Stimulated activated naive CD8-positive, alpha-beta T cell treated with anti-CD3 and anti-CD28 coated beads, Interleukin-15, amount 100 ng/mL, for 72 hours (primary cell): ENCODE results near the gene ROR1.
A peak's percentile ranks its signal among the peaks of the same experiment; 100 is the strongest.

Source experiments
- ATAC-seq: fragments of 150-1000 bp; cut with Tn5 transposase; 2 replicates; pipeline ENCODE4 v1.10.0; 2021; ENCODE audit warnings: mild to moderate bottlenecking, moderate library complexity
- DNase-seq, 2 donors: peaks; one replicate each; pipeline ENCODE4 v3.0.0; 2021 to 2022
- H3K27ac Mint-ChIP-seq, 2 donors: one replicate each; pipeline ENCODE4 v1.8.0; 2022; ENCODE audit warnings: mild to moderate bottlenecking in 2 of 2, mixed read lengths in 2 of 2, moderate library complexity in 2 of 2
- H3K27me3 Mint-ChIP-seq: one replicate; pipeline ENCODE4 v1.8.0; 2022; ENCODE audit warnings: mixed read lengths
- H3K4me1 Mint-ChIP-seq: one replicate; pipeline ENCODE4 v1.8.0; 2022; ENCODE audit warnings: mild to moderate bottlenecking, mixed read lengths
- H3K4me3 Mint-ChIP-seq, 2 donors: one replicate each; pipeline ENCODE4 v1.8.0; 2022; ENCODE audit warnings: mild to moderate bottlenecking in 2 of 2, mixed read lengths in 2 of 2, moderate library complexity in 1 of 2
- H3K9me3 Mint-ChIP-seq, 2 donors: one replicate each; pipeline ENCODE4 v1.8.0; 2022; ENCODE audit warnings: mixed read lengths in 2 of 2

The ROR1 gene

DNA sequence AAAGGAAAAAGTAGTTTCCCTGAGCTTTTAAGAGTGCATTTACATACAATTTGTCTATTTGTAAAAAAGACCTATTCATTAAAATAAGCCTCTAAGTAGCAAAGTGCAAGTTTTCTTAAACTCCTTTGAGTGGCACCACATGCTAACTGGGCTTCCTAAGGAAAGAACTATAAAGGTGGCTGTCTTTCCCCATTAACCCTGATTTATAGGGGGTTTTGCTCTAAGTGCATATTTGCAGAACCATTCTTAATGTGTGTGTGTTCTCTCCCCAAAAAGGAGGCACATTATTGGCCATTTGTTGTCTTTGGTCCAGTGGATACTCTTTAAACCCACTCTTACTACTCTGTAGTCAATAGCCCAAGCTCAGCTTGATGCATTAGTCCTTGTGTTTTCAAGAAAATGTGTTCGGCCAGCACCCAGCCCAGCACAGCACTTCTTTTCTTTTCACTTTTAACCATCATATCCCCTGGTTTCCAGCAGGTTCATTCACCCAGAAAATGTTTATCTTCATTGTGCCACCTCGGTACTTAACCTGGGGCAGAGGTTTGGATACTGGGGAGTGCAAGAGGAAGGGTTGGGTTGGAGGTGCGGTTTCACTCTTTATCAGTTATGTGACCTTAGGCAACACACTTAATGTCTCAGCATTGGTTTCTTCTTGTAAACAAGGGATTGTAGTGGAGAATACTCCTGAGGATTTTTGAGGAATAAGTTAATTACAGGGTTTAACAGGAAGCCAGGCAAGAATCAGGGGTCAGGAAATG lies 267.7 kb downstream of the ROR1 start:
- no peak overlapping the region for H3K4me3 Mint-ChIP-seq
- peaks cover 7% of the 10 kb centered on the region for H3K27me3 Mint-ChIP-seq
- H3K4me1 Mint-ChIP-seq = no peaks in the 10 kb centered on the region
- DNase-seq = no peak
- peak overlapping the region in 1 of 2 donors; percentile 37 for H3K27ac Mint-ChIP-seq
- ATAC-seq = no peak
- no peaks in the 10 kb centered on the region for H3K9me3 Mint-ChIP-seq

DNA sequence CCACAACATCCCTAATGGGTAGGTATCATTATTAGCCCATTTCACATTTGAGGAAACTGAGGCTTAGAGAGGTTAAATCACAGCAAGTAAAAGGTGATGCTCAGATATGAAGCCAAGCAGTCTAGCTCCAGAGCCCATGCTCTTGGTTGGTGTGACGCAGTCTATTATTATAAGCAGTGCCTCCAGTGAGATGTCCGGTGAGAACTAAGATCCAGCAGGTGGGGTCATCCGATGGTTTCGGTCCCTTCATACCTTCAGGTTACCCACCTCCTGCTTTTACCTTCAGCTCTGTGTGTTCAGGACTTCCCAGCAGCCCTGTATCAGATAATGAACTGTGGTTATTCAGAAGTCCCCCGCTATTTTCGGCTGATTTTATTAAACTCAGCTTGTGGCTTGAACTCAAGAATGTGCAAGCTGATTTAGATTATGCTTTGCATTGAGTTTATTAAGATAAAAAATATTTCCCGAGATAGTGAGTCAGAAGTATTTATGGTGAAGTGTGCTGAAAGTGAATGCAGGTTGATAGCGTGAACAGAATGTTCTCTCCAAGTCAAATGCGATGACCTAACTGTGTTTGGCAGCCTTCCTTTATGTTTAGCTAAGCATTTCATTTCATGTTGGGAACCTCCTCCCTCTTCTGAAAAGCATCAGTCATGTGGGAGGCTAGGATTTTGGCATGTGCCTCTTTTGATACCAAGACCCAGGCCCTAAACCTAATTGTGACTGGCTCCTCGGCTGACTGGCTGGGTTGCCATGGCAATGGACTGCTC lies 268.7 kb downstream of the ROR1 start:
- Mint-ChIP-seq H3K27me3 (peaks cover 7% of the 10 kb centered on the region), H3K4me3 (no peak overlapping the region), H3K9me3 (no peaks in the 10 kb centered on the region), H3K4me1 (no peaks in the 10 kb centered on the region), H3K27ac (peak overlapping the region in 1 of 2 donors; percentile 79)
- DNase-seq (no peak), ATAC-seq (no peak)

DNA sequence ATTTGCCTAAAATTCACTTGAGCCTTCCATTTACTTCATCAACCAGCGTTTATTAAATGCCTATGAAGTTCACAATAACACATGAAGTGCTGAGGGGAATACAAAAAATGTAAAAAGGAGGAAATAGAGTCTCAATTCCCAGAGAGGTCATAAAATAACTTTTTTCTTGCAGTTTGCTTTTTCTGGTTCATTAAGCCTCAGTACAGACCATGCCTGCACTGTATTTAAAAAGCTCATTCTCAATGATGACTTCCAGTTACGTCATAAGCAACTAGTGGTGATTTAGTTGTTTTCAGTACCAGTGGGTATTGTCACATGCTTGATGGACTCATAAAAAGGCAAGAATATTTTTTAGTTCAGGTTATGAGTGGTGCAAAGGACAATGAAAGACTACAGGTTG lies 269.5 kb downstream of the ROR1 start:
- Mint-ChIP-seq H3K27me3 (peaks cover 7% of the 10 kb centered on the region), H3K27ac (no peak overlapping the region), H3K9me3 (no peaks in the 10 kb centered on the region), H3K4me1 (no peaks in the 10 kb centered on the region), H3K4me3 (no peak overlapping the region)
- DNase-seq (no peak), ATAC-seq (no peak)

DNA sequence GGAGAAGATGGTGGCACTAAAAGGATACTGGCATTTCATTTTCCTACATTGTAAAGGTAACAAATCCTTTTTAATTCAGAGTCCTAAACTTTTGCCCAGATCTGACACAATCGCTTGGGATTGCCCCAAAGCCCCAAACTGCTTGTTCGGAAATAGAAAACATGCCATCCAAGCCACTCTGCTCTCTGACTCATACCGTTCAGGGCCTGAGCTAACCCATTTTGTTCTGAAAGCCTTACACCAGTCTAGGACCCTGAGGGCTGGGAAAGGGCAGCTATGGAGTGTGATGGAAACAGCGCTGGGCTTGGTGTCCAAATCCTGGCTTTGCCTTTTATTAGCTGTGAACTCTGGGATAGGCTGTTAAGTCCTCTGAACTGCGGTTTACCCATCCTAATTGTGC lies 270.2 kb downstream of the ROR1 start:
- no peaks in the 10 kb centered on the region for H3K9me3 Mint-ChIP-seq
- H3K27ac Mint-ChIP-seq = no peak overlapping the region
- no peaks in the 10 kb centered on the region for H3K4me1 Mint-ChIP-seq
- H3K27me3 Mint-ChIP-seq = peaks cover 7% of the 10 kb centered on the region
- no peak overlapping the region for H3K4me3 Mint-ChIP-seq
- no peak for DNase-seq
- ATAC-seq = no peak

DNA sequence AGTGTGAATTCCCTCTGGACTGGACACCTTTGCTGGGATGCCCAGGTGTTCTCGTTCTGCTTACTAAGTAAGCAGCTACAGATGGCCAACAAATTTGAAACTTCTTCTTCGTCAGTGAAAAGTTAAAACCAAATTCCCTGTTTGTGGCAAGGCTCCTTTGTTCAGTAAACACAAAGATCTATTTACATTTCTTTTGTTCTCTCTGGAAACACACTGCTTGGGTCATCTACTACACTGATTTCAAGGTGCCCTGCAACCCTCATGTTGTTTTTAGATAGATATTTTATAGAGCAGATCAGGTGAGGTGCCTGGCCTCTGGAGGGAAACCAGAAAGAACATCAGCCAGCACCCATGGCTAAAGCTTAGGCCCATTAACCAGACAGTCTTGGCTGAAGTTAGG lies 272.4 kb downstream of the ROR1 start:
- ATAC-seq (no peak), DNase-seq (no peak)
- no peaks in the 10 kb centered on the region for H3K4me1 Mint-ChIP-seq
- H3K27ac Mint-ChIP-seq = peak overlapping the region in 1 of 2 donors; percentile 42
- H3K27me3 Mint-ChIP-seq = peaks cover 7% of the 10 kb centered on the region
- no peaks in the 10 kb centered on the region for H3K9me3 Mint-ChIP-seq
- H3K4me3 Mint-ChIP-seq = no peak overlapping the region

DNA sequence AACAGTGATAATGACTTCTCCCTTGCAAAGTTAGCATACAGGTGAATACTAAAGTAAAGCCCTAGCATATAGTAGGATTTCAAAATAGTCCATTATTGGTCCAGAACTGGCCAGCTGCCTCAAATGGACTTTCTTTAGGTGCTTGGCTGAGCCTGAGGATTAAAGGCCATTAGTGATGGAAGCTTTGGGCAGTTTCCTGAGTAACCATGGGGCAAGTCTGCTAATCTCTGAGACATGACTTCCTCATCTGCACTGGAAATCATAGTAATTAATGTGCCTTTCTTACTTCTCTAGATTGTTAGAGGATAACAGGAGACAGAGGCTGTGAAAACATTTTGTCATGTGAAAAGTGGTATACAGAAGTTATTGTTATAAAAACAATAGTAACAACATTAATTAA lies 273.1 kb downstream of the ROR1 start:
- no peak for ATAC-seq
- Mint-ChIP-seq H3K4me1 (no peaks in the 10 kb centered on the region), H3K27ac (no peak overlapping the region), H3K27me3 (peaks cover 2% of the 10 kb centered on the region), H3K9me3 (no peaks in the 10 kb centered on the region), H3K4me3 (no peak overlapping the region)
- DNase-seq = no peak

DNA sequence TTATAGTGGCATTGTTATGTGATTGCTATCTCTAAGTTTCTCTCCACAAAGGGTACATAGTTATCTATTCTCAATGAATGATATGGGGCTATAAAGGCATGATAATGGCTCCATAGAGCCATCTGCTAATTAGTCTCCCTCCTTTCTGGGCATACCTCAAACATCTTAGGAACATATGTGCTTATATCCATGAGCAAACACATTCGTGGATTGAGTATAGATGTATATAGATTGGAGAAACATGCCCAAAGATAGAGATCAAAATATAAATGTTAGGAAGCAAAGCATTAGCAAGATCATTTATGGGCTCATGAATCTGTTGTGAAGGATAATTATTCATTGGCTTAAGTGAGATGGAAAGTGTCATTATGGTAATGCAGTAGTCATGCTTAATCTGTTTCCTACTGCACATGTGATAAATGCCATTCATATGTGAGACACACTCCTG lies 273.8 kb downstream of the ROR1 start:
- H3K27ac Mint-ChIP-seq = no peak overlapping the region
- DNase-seq = no peak

DNA sequence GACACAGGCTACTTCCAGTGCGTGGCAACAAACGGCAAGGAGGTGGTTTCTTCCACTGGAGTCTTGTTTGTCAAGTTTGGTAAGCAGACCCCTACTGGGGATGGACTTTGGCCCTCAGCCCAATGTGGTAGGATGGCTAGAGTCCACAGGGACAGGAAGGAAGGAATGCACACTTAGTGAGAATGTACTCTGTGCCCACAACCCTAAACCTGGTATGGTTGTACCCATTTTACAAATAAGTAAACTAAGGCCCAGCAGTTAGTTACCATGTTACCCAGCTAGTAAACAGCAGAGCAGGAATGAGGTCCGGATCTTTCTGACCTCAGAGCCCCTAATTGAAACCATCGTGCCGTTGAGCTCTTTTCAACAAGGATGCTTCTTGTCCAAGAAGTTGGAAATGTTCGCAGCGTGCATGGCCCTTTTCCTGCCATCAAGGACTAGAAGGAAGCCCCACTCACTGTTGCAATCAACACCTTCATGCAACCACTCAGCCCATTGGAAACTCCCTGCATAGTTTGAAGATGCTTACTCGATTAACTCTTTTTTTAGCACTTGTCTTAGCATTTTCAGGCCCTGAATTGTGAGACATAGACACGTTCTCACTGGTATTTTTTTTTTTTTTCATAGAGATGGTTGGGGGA lies 276.2 kb downstream of the ROR1 start:
- no peak for ATAC-seq
- Mint-ChIP-seq H3K4me3 (no peak overlapping the region), H3K27ac (no peak overlapping the region), H3K4me1 (no peaks in the 10 kb centered on the region), H3K9me3 (no peaks in the 10 kb centered on the region), H3K27me3 (no peaks in the 10 kb centered on the region)
- no peak for DNase-seq

More for the DNA sequence above, 273.8 kb downstream of the ROR1 start:
- no peak for ATAC-seq
- Mint-ChIP-seq H3K9me3 (no peaks in the 10 kb centered on the region), H3K4me3 (no peak overlapping the region), H3K27me3 (no peaks in the 10 kb centered on the region), H3K4me1 (no peaks in the 10 kb centered on the region)

DNA sequence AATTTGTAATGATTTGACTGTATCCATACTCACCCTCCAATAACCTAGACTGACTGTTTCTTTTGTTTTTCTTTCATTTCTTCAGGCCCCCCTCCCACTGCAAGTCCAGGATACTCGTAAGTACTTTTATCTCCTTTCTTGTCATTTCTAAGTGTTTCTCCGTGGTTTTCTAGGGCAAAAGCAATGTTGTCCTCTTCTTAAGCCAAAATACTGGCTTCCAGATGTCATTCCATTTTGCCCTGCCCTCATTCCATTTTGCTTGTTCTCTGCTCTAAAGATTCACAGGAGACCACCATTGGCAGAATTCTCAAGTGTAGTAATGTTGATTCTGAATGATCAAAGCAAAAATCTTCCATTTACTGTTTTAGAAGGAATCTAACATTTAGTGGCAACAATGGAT lies 276.8 kb downstream of the ROR1 start:
- Mint-ChIP-seq H3K9me3 (no peaks in the 10 kb centered on the region), H3K27me3 (no peaks in the 10 kb centered on the region), H3K27ac (no peak overlapping the region), H3K4me1 (no peaks in the 10 kb centered on the region), H3K4me3 (no peak overlapping the region)
- DNase-seq = no peak
- no peak for ATAC-seq

DNA sequence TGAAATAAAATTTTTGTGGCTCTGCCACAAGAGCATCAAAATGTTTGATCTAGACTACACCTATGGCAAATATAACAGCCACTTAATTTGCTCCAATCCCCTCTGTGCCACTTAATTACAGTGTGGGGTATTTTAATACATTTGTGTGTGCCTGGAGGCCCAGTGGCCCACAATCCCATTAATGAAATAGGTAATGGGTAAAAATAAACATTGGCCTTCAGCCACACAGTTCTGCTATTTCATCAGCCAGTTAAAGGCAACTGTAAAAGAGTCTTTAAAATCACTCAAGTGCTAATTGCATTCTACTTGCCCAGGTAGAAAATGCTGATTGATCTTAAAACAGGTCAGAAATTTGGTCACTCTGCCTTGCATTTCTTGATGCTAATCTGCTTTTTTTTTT lies 278.0 kb downstream of the ROR1 start:
- Mint-ChIP-seq H3K27me3 (no peaks in the 10 kb centered on the region), H3K4me3 (no peak overlapping the region), H3K27ac (no peak overlapping the region), H3K4me1 (no peaks in the 10 kb centered on the region), H3K9me3 (no peaks in the 10 kb centered on the region)
- ATAC-seq (no peak), DNase-seq (no peak)

DNA sequence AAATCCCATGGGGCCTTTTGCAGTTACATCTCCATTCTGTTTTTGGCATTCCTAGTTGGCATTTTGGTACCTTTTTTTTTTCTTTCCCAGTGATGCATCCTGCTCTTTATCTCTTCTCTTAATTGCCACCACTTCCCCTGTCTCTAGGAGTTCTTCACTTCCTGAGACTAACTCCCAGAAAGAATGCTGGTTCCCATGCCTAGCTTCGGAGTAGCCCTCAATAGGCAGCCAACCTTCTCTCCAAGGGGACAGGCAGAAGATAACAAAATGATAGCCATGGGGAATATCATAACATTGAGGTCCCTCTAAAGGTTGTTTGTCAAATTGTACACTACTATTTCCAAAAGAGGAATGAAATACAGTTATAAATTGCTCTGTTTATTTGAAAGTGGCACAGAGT lies 279.0 kb downstream of the ROR1 start:
- ATAC-seq (no peak), DNase-seq (no peak)
- no peak overlapping the region for H3K27ac Mint-ChIP-seq
- H3K4me1 Mint-ChIP-seq = no peaks in the 10 kb centered on the region
- no peaks in the 10 kb centered on the region for H3K27me3 Mint-ChIP-seq
- H3K9me3 Mint-ChIP-seq = no peaks in the 10 kb centered on the region
- H3K4me3 Mint-ChIP-seq = no peak overlapping the region

DNA sequence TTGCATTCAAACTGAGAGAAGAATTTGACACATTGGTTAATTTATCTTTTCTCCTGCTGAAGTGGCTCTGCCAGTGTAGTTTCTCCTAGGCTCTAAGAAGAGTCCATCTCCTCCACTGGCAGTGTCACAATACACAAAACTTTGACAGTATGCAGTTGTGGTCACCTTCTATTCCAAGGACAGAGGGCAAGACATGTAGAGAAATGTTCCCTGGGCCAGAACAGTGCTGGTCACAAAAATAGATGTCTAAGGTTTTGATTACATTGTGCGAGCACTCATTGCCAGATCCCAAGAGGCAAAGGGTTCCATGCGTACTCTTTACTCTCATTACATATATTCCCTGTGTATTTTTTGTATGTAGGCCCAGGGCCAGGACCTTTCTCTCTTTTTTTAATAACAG lies 281.5 kb downstream of the ROR1 start:
- no peak overlapping the region for H3K27ac Mint-ChIP-seq
- ATAC-seq (no peak), DNase-seq (no peak)
- peaks cover 3% of the 10 kb centered on the region for H3K27me3 Mint-ChIP-seq
- no peaks in the 10 kb centered on the region for H3K4me1 Mint-ChIP-seq
- H3K4me3 Mint-ChIP-seq = no peak overlapping the region
- no peaks in the 10 kb centered on the region for H3K9me3 Mint-ChIP-seq

DNA sequence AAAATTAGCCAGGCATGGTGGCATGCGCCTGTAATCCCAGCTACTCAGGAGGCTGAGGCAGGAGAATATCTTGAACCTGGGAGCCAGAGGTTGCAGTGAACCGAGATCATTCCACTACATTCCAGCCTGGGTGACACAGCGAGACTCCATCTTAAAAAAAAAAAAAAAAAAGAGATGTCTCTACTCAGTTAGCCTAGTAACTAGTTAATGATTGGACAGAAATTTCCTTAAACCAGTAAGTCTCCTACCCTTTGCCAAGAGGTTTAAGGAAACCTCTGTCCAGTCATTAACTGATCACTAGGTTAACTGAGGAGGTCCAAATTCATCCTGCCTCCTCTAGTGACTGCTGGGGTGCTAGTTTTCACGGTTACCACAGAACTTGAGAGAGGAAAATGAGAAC lies 285.7 kb downstream of the ROR1 start:
- Mint-ChIP-seq H3K9me3 (no peaks in the 10 kb centered on the region), H3K4me1 (no peaks in the 10 kb centered on the region), H3K4me3 (no peak overlapping the region), H3K27me3 (peaks cover 27% of the 10 kb centered on the region), H3K27ac (no peak overlapping the region)
- DNase-seq = no peak
- ATAC-seq = no peak

DNA sequence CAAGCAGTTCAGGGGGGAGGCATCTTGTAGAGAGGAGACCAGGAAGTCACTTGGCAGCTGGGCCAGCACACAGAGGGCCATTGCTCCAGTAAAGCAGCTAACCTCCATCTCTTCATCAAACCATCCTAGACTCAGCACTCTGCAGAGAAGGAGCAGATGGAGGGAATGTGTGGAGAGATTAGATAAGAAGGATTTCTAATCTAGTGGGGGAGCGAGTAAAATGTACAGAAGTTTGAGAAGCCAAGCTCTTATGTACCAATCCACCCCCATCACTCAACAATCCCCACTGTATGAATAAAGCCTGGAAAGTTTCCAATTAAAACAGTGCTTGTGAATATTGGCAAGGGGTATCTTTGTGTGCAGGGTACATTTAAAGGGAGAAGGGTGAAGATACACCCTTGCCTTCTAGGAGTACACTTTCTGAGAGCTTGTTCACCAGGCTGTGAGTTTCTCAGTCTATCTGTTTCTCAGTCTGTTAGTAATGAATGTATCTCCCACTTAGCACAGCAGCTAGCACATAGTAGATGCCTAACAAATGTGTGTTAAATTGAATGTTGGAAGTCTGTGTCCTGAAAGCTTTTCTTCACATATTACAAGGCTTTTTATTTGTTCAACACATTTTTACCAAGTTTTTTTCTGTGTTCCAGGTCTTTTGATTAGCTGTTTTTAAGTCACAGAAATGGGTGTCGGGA lies 286.9 kb downstream of the ROR1 start:
- Mint-ChIP-seq H3K27me3 (peaks cover 27% of the 10 kb centered on the region), H3K9me3 (no peaks in the 10 kb centered on the region), H3K4me3 (no peak overlapping the region), H3K4me1 (no peaks in the 10 kb centered on the region), H3K27ac (no peak overlapping the region)
- no peak for ATAC-seq
- DNase-seq = no peak

DNA sequence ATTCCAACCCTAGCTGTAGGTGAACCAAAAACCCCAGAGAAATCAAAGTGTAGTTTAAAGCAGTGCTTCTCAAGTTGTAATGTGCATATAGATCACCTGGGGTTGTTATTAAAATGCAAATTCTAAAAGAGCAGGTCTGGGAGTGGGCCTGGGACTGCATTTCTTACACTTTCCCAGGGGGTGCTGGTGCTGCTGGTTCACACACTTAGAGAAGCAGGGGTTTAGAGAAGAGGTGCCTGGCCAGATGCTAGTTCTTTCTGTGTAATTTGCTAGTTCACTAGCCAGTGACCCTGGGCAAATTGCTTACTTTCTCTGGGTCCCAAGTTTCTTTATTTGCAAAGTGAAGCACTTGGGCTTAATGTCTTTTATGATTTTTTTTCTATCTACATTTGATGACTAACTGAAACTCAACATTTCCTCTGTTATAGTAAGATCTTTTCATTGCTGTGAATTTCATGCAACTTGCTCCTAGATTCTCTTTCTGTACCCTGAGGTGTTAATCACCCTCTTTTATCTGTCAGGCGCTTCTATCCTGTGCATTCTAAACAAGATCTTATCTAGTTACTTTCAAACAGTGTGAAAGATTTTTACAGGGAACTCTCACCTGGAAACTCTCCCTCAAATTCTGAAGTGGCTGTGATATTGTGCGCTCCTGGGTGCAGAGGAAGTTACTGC lies 287.8 kb downstream of the ROR1 start:
- ATAC-seq (no peak), DNase-seq (no peak)
- H3K27ac Mint-ChIP-seq = no peak overlapping the region
- H3K27me3 Mint-ChIP-seq = peaks cover 27% of the 10 kb centered on the region
- H3K4me3 Mint-ChIP-seq = no peak overlapping the region
- H3K4me1 Mint-ChIP-seq = no peaks in the 10 kb centered on the region
- no peaks in the 10 kb centered on the region for H3K9me3 Mint-ChIP-seq
